Measurements from ENCODE around the gene BMP8A.
"Not testable (repeated sequence)": the region's sequence is repeated elsewhere in the genome, so short reads cannot be mapped to it uniquely, and the experiment has no call there.

The BMP8A gene

GRCh38 chr1:39525366-39526165 is 34.1 kb downstream of the BMP8A start:
- DNase-seq (ENCODE audit: low read depth in 1 of 2, low spot score in 1 of 2): no peak

GRCh38 chr1:39526466-39527189 is 35.2 kb downstream of the BMP8A start:
- DNase-seq (ENCODE audit: low read depth in 1 of 2, low spot score in 1 of 2): no peak

- DNase-seq (ENCODE audit: low read depth in 1 of 2, low spot score in 1 of 2): not testable (repeated sequence)
Observed at GRCh38 chr1:39527190-39527579, 35.7 kb downstream of the BMP8A start.

- DNase-seq (ENCODE audit: low read depth in 1 of 2, low spot score in 1 of 2): no peak
Observed at GRCh38 chr1:39528082-39528481, 36.6 kb downstream of the BMP8A start.

- DNase-seq (ENCODE audit: low read depth in 1 of 2, low spot score in 1 of 2): no peak
Observed at GRCh38 chr1:39529901-39530535, 38.6 kb downstream of the BMP8A start.

- DNase-seq (ENCODE audit: low read depth in 1 of 2, low spot score in 1 of 2): no peak
Observed at GRCh38 chr1:39531526-39531925, 40.1 kb downstream of the BMP8A start.

GRCh38 chr1:39533442-39533841 is 42.0 kb downstream of the BMP8A start:
- DNase-seq (ENCODE audit: low read depth in 1 of 2, low spot score in 1 of 2): no peak

- DNase-seq (ENCODE audit: low read depth in 1 of 2, low spot score in 1 of 2): no peak
Observed at GRCh38 chr1:39538531-39539251, 47.3 kb downstream of the BMP8A start.

GRCh38 chr1:39539252-39539790 is 47.9 kb downstream of the BMP8A start:
- no peak for DNase-seq (ENCODE audit: low read depth in 1 of 2, low spot score in 1 of 2)

GRCh38 chr1:39540504-39541031 is 49.1 kb downstream of the BMP8A start:
- DNase-seq (ENCODE audit: low read depth in 1 of 2, low spot score in 1 of 2): no peak

GRCh38 chr1:39542924-39543323 is 51.5 kb downstream of the BMP8A start:
- no peak for DNase-seq (ENCODE audit: low read depth in 1 of 2, low spot score in 1 of 2)

GRCh38 chr1:39544327-39544726 is 52.9 kb downstream of the BMP8A start:
- DNase-seq (ENCODE audit: low read depth in 1 of 2, low spot score in 1 of 2): no peak

- no peak for DNase-seq (ENCODE audit: low read depth in 1 of 2, low spot score in 1 of 2)
Observed at GRCh38 chr1:39545531-39545930, 54.1 kb downstream of the BMP8A start.

GRCh38 chr1:39554277-39554676 is 62.8 kb downstream of the BMP8A start:
- DNase-seq (ENCODE audit: low read depth in 1 of 2, low spot score in 1 of 2): no peak

- DNase-seq (ENCODE audit: low read depth in 1 of 2, low spot score in 1 of 2): no peak
Observed at GRCh38 chr1:39561279-39561678, 69.8 kb downstream of the BMP8A start.

GRCh38 chr1:39562886-39563285 is 71.5 kb downstream of the BMP8A start:
- no peak for DNase-seq (ENCODE audit: low read depth in 1 of 2, low spot score in 1 of 2)

GRCh38 chr1:39563669-39564068 is 72.2 kb downstream of the BMP8A start:
- DNase-seq (ENCODE audit: low read depth in 1 of 2, low spot score in 1 of 2): no peak

GRCh38 chr1:39564340-39564739 is 72.9 kb downstream of the BMP8A start:
- no peak for DNase-seq (ENCODE audit: low read depth in 1 of 2, low spot score in 1 of 2)

- DNase-seq (ENCODE audit: low read depth in 1 of 2, low spot score in 1 of 2): no peak
Observed at GRCh38 chr1:39564941-39565340, 73.5 kb downstream of the BMP8A start.

- DNase-seq (ENCODE audit: low read depth in 1 of 2, low spot score in 1 of 2): no peak
Observed at GRCh38 chr1:39566441-39567137, 75.2 kb downstream of the BMP8A start.
